H7 (cell line): ENCODE results near the gene PARD3B. TPM values are rescaled to one million over a fixed set of nuclear protein-coding genes. Genes with fewer than 3 reads are reported as not detected.

Source experiments
- DNase-seq: peaks from one replicate; pipeline ENCODE4 v3.0.0; 2012
- H3K27me3 ChIP-seq: 2 replicates; pipeline ENCODE4 v1.6.0; 2011; ENCODE audit warnings: mild to moderate bottlenecking, low read length; ENCODE audit not compliant: control insufficient read depth, insufficient read depth
- H3K36me3 ChIP-seq: replicated peaks from 2 replicates; pipeline ENCODE4 v1.5.1; 2011; ENCODE audit warnings: low read length; ENCODE audit not compliant: control insufficient read depth, insufficient read depth
- H3K4me3 ChIP-seq: 2 replicates; pipeline ENCODE4 v1.5.1; 2011; ENCODE audit warnings: low read depth, mild to moderate bottlenecking, control low read depth, low read length, moderate library complexity; ENCODE audit not compliant: insufficient read depth
- total RNA-seq: library from RNA; depleted of rRNA; stranded (reverse); fragments of >200 nt; shearing (Covaris generic); gene quantifications from 2 replicates; pipeline ENCODE4 v1.2.3, GENCODE V29; 2014

The PARD3B gene
- total RNA-seq, 1 experiment from 2014 or later = 2.3 TPM

GRCh38 chr2:205424326-205424725 lies 879.1 kb downstream of the PARD3B start:
- no peaks in the 10 kb centered on the region for H3K27me3 ChIP-seq
- no peaks in the 10 kb centered on the region for H3K36me3 ChIP-seq
- H3K4me3 ChIP-seq = no peak overlapping the region
- no peak for DNase-seq

GRCh38 chr2:205425102-205425501 lies 879.8 kb downstream of the PARD3B start:
- no peaks in the 10 kb centered on the region for H3K36me3 ChIP-seq
- DNase-seq = no peak
- H3K27me3 ChIP-seq = no peaks in the 10 kb centered on the region
- no peak overlapping the region for H3K4me3 ChIP-seq

GRCh38 chr2:205427112-205427511 lies 881.8 kb downstream of the PARD3B start:
- no peaks in the 10 kb centered on the region for H3K27me3 ChIP-seq
- no peak for DNase-seq
- no peak overlapping the region for H3K4me3 ChIP-seq
- H3K36me3 ChIP-seq = no peaks in the 10 kb centered on the region

GRCh38 chr2:205428811-205429210 lies 883.5 kb downstream of the PARD3B start:
- no peaks in the 10 kb centered on the region for H3K27me3 ChIP-seq
- no peak overlapping the region for H3K4me3 ChIP-seq
- DNase-seq = no peak
- no peaks in the 10 kb centered on the region for H3K36me3 ChIP-seq

GRCh38 chr2:205435970-205436369 lies 890.7 kb downstream of the PARD3B start:
- no peak for DNase-seq
- H3K4me3 ChIP-seq = no peak overlapping the region
- H3K36me3 ChIP-seq = no peaks in the 10 kb centered on the region
- no peaks in the 10 kb centered on the region for H3K27me3 ChIP-seq

- Histone ChIP-seq H3K4me3 (no peak overlapping the region), H3K36me3 (no peaks in the 10 kb centered on the region), H3K27me3 (no peaks in the 10 kb centered on the region)
- no peak for DNase-seq
Observed at GRCh38 chr2:205438241-205438640, 893.0 kb downstream of the PARD3B start.

GRCh38 chr2:205439621-205440020 lies 894.3 kb downstream of the PARD3B start:
- Histone ChIP-seq H3K36me3 (no peaks in the 10 kb centered on the region), H3K4me3 (no peak overlapping the region)
- no peak for DNase-seq

GRCh38 chr2:205441524-205441923 lies 896.2 kb downstream of the PARD3B start:
- Histone ChIP-seq H3K27me3 (no peaks in the 10 kb centered on the region), H3K36me3 (no peaks in the 10 kb centered on the region), H3K4me3 (no peak overlapping the region)
- no peak for DNase-seq

More at GRCh38 chr2:205439621-205440020, 894.3 kb downstream of the PARD3B start:
- H3K27me3 ChIP-seq = no peaks in the 10 kb centered on the region

- H3K4me3 ChIP-seq = no peak overlapping the region
- no peak for DNase-seq
- H3K27me3 ChIP-seq = no peaks in the 10 kb centered on the region
- no peaks in the 10 kb centered on the region for H3K36me3 ChIP-seq
Observed at GRCh38 chr2:205448189-205448588, 902.9 kb downstream of the PARD3B start.

GRCh38 chr2:205451901-205452512 lies 906.7 kb downstream of the PARD3B start:
- H3K27me3 ChIP-seq = no peaks in the 10 kb centered on the region
- H3K4me3 ChIP-seq = no peak overlapping the region
- DNase-seq = no peak
- H3K36me3 ChIP-seq = no peaks in the 10 kb centered on the region

- no peak for DNase-seq
- Histone ChIP-seq H3K4me3 (no peak overlapping the region), H3K36me3 (no peaks in the 10 kb centered on the region), H3K27me3 (no peaks in the 10 kb centered on the region)
Observed at GRCh38 chr2:205453202-205453601, 907.9 kb downstream of the PARD3B start.

GRCh38 chr2:205456682-205457081 lies 911.4 kb downstream of the PARD3B start:
- no peaks in the 10 kb centered on the region for H3K36me3 ChIP-seq
- no peak for DNase-seq
- no peak overlapping the region for H3K4me3 ChIP-seq
- no peaks in the 10 kb centered on the region for H3K27me3 ChIP-seq

- H3K4me3 ChIP-seq = no peak overlapping the region
- H3K36me3 ChIP-seq = no peaks in the 10 kb centered on the region
- H3K27me3 ChIP-seq = no peaks in the 10 kb centered on the region
- DNase-seq = no peak
Observed at GRCh38 chr2:205460217-205460616, 914.9 kb downstream of the PARD3B start.

- no peaks in the 10 kb centered on the region for H3K36me3 ChIP-seq
- no peak for DNase-seq
Observed at GRCh38 chr2:205461169-205461568, 915.9 kb downstream of the PARD3B start.

GRCh38 chr2:205461678-205462665 lies 916.7 kb downstream of the PARD3B start:
- H3K36me3 ChIP-seq = no peaks in the 10 kb centered on the region
- DNase-seq = no peak
- H3K4me3 ChIP-seq = no peak overlapping the region
- no peaks in the 10 kb centered on the region for H3K27me3 ChIP-seq

More at GRCh38 chr2:205461169-205461568, 915.9 kb downstream of the PARD3B start:
- H3K27me3 ChIP-seq = no peaks in the 10 kb centered on the region
- no peak overlapping the region for H3K4me3 ChIP-seq
